PFSK-1 (cell line): ENCODE data around the gene MAP3K4.

Source experiments
- FOXP2 ChIP-seq: optimal IDR thresholded peaks from 2 replicates; pipeline ENCODE3; 2011; ENCODE audit warnings: borderline replicate concordance, control low read depth, inconsistent platforms; ENCODE audit not compliant: insufficient read depth; ENCODE audit errors: extremely low read length, extremely low read depth
- POLR2AphosphoS5 ChIP-seq: IDR thresholded peaks from 2 replicates; pipeline ENCODE4 v1.6.1; 2012; ENCODE audit warnings: low read depth, mild to moderate bottlenecking, control low read depth, low read length, moderate library complexity
- REST ChIP-seq, 2 experiments: IDR thresholded peaks; 2 replicates each; pipeline versions ENCODE4 v1.6.1 to v1.8.0; 2011 to 2012; ENCODE audit warnings: low read depth in 2 of 2, low read length in 2 of 2, control low read depth in 1 of 2, inconsistent platforms in 1 of 2, mild to moderate bottlenecking in 1 of 2, moderate library complexity in 1 of 2; ENCODE audit not compliant: insufficient read depth in 1 of 2
- SIN3A ChIP-seq: IDR thresholded peaks from 2 replicates; pipeline ENCODE4 v1.6.1; 2012; ENCODE audit warnings: mild to moderate bottlenecking, low read length, moderate library complexity, borderline replicate concordance; ENCODE audit not compliant: insufficient read depth
- TAF1 ChIP-seq: IDR thresholded peaks from 2 replicates; pipeline ENCODE4 v1.6.1; 2012; ENCODE audit warnings: low read length, control low read depth, borderline replicate concordance; ENCODE audit not compliant: insufficient read depth

Gene MAP3K4

GRCh38 chr6:160965893-160966292 lies 25.7 kb upstream of the MAP3K4 start:
- TF ChIP-seq FOXP2 (no peak), TAF1 (no peak), SIN3A (no peak), REST (IDR thresholded peaks at IDR 0.05; ENCODE audit: insufficient read depth in 1 of 2, low read depth in 2 of 2, low read length in 2 of 2) (no peak), POLR2AphosphoS5 (no peak)

- TF ChIP-seq TAF1 (no peak), POLR2AphosphoS5 (no peak), SIN3A (no peak), FOXP2 (no peak), REST (IDR thresholded peaks at IDR 0.05; ENCODE audit: insufficient read depth in 1 of 2, low read depth in 2 of 2, low read length in 2 of 2) (no peak)
These were observed 24.9 kb upstream of the MAP3K4 start for GRCh38 chr6:160966493-160967229.

GRCh38 chr6:160967351-160967750 lies 24.2 kb upstream of the MAP3K4 start:
- TF ChIP-seq SIN3A (no peak), TAF1 (no peak), REST (IDR thresholded peaks at IDR 0.05; ENCODE audit: insufficient read depth in 1 of 2, low read depth in 2 of 2, low read length in 2 of 2) (no peak), FOXP2 (no peak), POLR2AphosphoS5 (no peak)

- TF ChIP-seq FOXP2 (no peak), TAF1 (no peak), SIN3A (no peak), REST (IDR thresholded peaks at IDR 0.05; ENCODE audit: insufficient read depth in 1 of 2, low read depth in 2 of 2, low read length in 2 of 2) (no peak), POLR2AphosphoS5 (no peak)
These were observed 23.7 kb upstream of the MAP3K4 start for GRCh38 chr6:160967833-160968232.

- TF ChIP-seq POLR2AphosphoS5 (no peak), TAF1 (no peak), REST (IDR thresholded peaks at IDR 0.05; ENCODE audit: insufficient read depth in 1 of 2, low read depth in 2 of 2, low read length in 2 of 2) (no peak), FOXP2 (no peak), SIN3A (no peak)
These were observed 20.4 kb upstream of the MAP3K4 start for GRCh38 chr6:160971171-160971570.
